ENCODE measurements around the gene ANO1.
A peak's percentile ranks its signal among the peaks of the same experiment; 100 is the strongest.
"Not testable (repeated sequence)": the region's sequence is repeated elsewhere in the genome, so short reads cannot be mapped to it uniquely, and the experiment has no call there.

ANO1 gene

DNA sequence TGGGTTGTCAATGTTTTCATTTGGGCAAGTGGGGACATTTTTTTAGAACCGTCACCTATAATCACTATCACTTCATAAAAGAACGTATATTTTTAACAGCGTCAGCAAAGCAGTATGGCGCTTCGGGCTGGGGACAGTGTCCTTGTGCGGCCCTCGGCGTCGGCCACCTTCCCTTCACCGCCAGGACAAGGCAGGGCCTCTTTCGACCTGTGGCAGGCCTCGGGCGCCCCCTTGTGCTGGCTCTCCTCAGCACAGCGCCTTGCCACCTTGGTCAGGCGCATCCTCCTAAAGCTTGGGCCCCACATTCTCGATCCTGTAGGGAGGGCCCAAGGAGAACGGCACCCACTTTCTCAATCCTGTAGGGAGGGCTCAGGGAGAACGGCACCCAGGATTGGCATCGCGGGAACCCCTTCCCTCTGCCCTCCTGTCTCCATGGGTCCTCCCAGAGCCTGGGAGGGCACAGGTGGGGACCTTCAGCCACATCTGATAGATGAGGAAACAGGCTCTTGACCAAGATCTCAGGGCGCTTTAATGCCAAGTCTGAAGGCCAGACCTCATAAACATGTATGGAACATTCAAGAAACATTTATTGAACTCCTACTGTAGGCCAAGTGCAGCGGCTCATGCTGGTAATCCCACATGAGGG lies 113.5 kb downstream of the ANO1 start:
- peak; percentile 55 to 61 for DNase-seq (ENCODE audit: low read depth in 2 of 2)

DNA sequence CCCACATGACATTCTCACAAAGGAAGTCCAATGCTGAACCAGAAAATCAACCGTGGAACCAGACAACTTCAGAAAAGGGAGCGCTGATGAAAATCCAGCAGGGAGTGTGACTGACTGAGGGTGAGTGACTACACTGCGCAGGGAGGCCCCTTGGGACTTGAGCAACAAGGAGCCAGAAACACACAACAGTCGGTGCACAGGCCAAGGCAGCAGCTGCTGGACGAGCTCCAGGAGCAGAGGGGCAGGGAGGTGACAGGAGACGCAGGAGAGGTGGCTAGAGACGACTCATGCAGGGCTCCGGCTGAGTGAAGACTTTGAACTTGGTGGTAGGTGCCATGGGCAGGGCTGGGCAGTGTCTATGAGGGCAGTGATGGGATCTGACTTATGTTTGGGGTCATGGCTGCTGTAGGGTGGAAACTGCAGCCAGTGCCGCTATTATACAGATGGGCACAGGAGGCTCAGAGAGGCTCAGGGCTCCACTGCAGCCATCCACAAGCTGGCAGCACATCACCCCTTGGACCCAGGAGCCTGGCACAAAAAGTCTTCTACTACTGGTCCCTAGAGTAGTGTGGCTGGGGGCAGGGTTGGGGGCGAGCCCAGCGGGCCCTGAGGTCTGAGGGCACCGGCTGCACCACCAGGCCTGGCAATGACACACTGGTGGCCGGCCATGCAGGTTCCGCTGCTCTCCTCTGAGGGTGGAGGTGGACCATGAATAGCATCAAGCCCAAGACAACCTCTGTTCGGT lies 114.7 kb downstream of the ANO1 start:
- no peak for DNase-seq (ENCODE audit: low read depth in 2 of 2)

- no peak for DNase-seq (ENCODE audit: low read depth in 2 of 2)
Observed at GRCh38 chr11:70193411-70194292, 115.5 kb downstream of the ANO1 start.

- no peak for DNase-seq (ENCODE audit: low read depth in 2 of 2)
Observed at GRCh38 chr11:70194792-70195791, 117.0 kb downstream of the ANO1 start.

DNA sequence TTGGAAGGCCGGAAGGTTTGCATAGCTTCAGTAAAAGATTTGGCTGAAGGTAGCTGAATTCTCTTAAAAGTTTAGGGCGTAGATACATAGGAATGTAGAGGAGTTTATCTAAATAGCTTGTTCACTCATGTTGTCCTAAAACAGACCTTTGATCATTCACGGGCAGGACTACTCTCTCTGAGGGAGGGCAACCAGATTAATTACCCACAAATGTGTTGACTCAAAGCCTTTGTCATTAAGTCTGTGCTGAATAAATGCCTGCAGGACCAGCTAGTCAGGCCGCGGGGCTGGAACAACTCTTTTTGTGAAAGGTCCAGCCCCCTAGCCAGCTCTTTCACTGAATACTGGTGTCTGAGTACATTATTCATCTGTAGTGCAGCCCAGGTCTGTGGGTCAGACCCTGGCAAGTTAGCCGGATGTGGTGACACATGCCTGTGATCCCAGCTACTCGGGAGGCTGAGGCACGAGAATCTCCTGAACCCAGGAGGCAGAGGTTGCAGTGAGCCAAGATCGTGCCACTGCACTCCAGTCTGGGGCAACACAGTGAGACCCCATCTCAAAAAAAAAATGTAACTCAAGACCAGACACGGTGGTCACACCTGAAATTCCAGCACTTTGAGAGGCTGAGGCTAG lies 122.2 kb downstream of the ANO1 start:
- DNase-seq (ENCODE audit: low read depth in 2 of 2): no peak

- DNase-seq (ENCODE audit: low read depth in 2 of 2): not testable (repeated sequence)
Observed at GRCh38 chr11:70201047-70201446, 122.9 kb downstream of the ANO1 start.

GRCh38 chr11:70201882-70202861 lies 124.1 kb downstream of the ANO1 start:
- DNase-seq (ENCODE audit: low read depth in 2 of 2): no peak

DNA sequence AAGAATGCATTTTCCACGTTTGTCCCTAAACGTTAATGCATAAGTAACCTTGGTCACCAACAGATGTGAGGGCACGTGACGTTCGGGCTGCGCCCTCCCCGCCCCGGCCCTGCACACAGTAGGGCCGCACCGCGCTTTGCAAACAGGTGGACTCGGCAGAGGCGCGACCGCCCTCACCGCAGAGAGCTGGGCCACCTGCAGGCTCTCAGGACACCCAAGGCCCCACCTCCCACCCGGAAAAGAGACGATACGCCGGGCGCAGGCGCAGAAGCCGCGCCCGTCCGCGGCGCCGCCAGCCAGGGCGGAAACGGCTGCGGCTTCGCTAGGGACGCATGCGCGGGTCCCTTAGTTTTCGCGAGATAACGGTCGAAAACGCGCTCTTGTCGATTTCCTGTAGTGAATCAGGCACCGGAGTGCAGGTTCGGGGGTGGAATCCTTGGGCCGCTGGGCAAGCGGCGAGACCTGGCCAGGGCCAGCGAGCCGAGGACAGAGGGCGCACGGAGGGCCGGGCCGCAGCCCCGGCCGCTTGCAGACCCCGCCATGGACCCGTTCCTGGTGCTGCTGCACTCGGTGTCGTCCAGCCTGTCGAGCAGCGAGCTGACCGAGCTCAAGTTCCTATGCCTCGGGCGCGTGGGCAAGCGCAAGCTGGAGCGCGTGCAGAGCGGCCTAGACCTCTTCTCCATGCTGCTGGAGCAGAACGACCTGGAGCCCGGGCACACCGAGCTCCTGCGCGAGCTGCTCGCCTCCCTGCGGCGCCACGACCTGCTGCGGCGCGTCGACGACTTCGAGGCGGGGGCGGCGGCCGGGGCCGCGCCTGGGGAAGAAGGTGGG lies 125.0 kb downstream of the ANO1 start, which contains the start of gene FADD:
TSS of gene FADD (plus strand) at position 377 of the 831 bp plus-strand sequence. CDS start at position 541, 164 bp downstream.
- peak; percentile 81 to 82 for DNase-seq (ENCODE audit: low read depth in 2 of 2)

- DNase-seq (ENCODE audit: low read depth in 2 of 2): peak; percentile 72 to 79
Observed at GRCh38 chr11:70203751-70204465, 125.8 kb downstream of the ANO1 start.

- DNase-seq (ENCODE audit: low read depth in 2 of 2): no peak
Observed at GRCh38 chr11:70204466-70204799, 126.3 kb downstream of the ANO1 start.

DNA sequence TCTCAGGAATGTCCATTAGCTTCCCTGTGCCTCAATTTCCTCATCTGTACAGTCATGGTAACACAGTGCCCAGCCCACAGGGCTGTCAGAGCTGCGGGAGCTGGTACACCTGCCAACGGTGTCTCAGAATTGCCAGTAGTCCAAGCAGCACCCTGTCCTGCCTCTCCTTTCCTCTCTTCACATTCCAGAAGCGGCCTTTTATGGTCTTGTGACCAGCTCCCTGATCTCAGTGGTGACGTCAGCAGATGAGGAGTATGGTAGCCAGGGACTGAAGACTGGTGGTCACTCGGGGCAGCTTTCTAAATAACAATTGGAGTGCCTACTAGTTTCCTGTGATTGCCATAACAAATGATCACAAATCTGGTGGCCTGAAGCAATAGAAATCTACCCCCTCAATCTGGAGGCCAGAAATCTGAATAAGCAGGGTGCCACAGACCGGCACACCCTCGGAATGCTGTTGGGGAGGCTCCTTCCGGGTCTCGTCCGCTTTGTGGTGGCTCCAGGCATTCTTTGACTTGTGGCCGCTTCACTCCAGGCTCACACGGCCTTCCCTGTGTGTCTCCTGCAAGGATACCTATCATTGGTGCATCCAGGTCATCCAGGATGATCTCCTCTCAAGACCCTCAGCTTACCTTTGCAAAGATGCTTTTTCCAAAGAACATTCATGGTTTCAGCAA lies 127.1 kb downstream of the ANO1 start:
- DNase-seq (ENCODE audit: low read depth in 2 of 2): no peak

DNA sequence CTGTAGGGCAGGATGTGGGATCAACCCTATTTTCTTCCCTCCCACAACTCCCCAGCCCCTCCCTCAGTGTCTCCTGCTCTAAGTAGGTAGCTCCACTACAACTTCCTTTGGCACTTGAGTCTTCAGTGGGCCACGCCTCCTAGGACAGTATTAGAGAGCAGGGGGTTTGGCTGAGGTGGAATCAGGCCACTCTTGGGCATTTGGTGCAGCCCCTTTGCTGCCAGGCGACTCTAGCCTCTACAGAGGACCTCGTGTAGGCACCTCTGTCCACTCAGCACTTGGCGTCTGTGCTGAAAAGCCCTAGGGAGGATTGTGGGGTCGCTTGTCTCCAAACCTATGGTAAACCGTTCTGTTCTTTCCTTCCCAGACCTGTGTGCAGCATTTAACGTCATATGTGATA lies 127.6 kb downstream of the ANO1 start:
- DNase-seq (ENCODE audit: low read depth in 2 of 2): no peak

DNA sequence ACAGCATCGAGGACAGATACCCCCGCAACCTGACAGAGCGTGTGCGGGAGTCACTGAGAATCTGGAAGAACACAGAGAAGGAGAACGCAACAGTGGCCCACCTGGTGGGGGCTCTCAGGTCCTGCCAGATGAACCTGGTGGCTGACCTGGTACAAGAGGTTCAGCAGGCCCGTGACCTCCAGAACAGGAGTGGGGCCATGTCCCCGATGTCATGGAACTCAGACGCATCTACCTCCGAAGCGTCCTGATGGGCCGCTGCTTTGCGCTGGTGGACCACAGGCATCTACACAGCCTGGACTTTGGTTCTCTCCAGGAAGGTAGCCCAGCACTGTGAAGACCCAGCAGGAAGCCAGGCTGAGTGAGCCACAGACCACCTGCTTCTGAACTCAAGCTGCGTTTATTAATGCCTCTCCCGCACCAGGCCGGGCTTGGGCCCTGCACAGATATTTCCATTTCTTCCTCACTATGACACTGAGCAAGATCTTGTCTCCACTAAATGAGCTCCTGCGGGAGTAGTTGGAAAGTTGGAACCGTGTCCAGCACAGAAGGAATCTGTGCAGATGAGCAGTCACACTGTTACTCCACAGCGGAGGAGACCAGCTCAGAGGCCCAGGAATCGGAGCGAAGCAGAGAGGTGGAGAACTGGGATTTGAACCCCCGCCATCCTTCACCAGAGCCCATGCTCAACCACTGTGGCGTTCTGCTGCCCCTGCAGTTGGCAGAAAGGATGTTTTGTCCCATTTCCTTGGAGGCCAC lies 128.3 kb downstream of the ANO1 start:
- no peak for DNase-seq (ENCODE audit: low read depth in 2 of 2)

GRCh38 chr11:70206982-70207376 lies 128.9 kb downstream of the ANO1 start:
- DNase-seq (ENCODE audit: low read depth in 2 of 2): no peak

GRCh38 chr11:70207531-70208131 lies 129.5 kb downstream of the ANO1 start:
- DNase-seq (ENCODE audit: low read depth in 2 of 2): no peak

- DNase-seq (ENCODE audit: low read depth in 2 of 2): no peak
Observed at GRCh38 chr11:70209391-70209912, 131.3 kb downstream of the ANO1 start.
